K562 (cell line): Measurements from ENCODE around the gene HEG1. TPM values are rescaled to one million over a fixed set of nuclear protein-coding genes. Genes with fewer than 3 reads are reported as not detected.

Source experiments
- ATAC-seq: fragments of 200-7000 bp; cut with Tn5 transposase; 3 replicates; pipeline ENCODE4 v1.9.1; 2020; ENCODE audit warnings: moderate library complexity
- BruUV-seq: library from RNA; stranded (reverse); fragments of 400-500 nt; replicated peaks from 2 replicates; lab custom pipeline; 2021; lab: Mats Ljungman, UMichigan
- CTCF ChIA-PET: fragments of 300-600 bp; formaldehyde crosslinking; extraction: SDS; loops from one replicate; lab custom pipeline; 2021; ENCODE audit warnings: low intra/inter-chr PET ratio; lab: Yijun Ruan, JAX
- POLR2A ChIA-PET: fragments of 300-600, 350-650 bp; sonication (Branson Sonifier 250); formaldehyde crosslinking; extraction: SDS; loops from one replicate; lab custom pipeline; 2021; ENCODE audit warnings: antibody characterized with exemption, inconsistent platforms; lab: Yijun Ruan, JAX
- DNase-seq, 4 experiments: peaks; one replicate each; pipeline versions ENCODE4 v3.0.0 to v3.0.0-alpha.2; 2011 to 2018; ENCODE audit warnings: low spot score in 3 of 4, mixed read lengths in 3 of 4; ENCODE audit errors: extremely low read depth in 1 of 4
- FAIRE-seq: peaks from 2 replicates; lab custom pipeline; 2011; peaks lifted over from hg19 to GRCh38; lab: Jason Lieb, UNC
- H2AFZ ChIP-seq: 2 replicates; pipeline ENCODE4 v1.6.0; 2011; ENCODE audit warnings: low read depth, low read length, control low read depth, inconsistent platforms
- H3K27ac ChIP-seq: fragments of 200-600 bp; 3 replicates; pipeline ENCODE4 v1.8.0; 2011; ENCODE audit warnings: low read depth, mild to moderate bottlenecking, control low read depth, inconsistent platforms, low read length, moderate library complexity, mixed read lengths; ENCODE audit errors: extremely low read depth
- H3K27me3 ChIP-seq, 2 experiments: fragments of 300-600 bp in 1 of 2; 2 replicates in 1 of 2; 3 replicates in 1 of 2; pipeline versions ENCODE4 v1.6.0 to v1.8.0; 2011; ENCODE audit warnings: inconsistent platforms in 2 of 2, low read length in 2 of 2, mild to moderate bottlenecking in 1 of 2, mixed read lengths in 1 of 2, moderate library complexity in 1 of 2; ENCODE audit not compliant: control insufficient read depth in 2 of 2, insufficient read depth in 2 of 2
- H3K36me3 ChIP-seq: fragments of 300-600 bp; 3 replicates; pipeline ENCODE4 v1.8.0; 2011; ENCODE audit warnings: mild to moderate bottlenecking, low read length, inconsistent platforms; ENCODE audit not compliant: control insufficient read depth, insufficient read depth
- H3K4me1 ChIP-seq, 2 experiments: fragments of 200-600 bp in 1 of 2; replicated peaks in 1 of 2; 2 replicates in 1 of 2; 3 replicates in 1 of 2; pipeline versions ENCODE4 v1.5.1 to v1.8.0; 2011; ENCODE audit warnings: inconsistent platforms in 2 of 2, low read length in 2 of 2, mild to moderate bottlenecking in 1 of 2, mixed read lengths in 1 of 2, moderate library complexity in 1 of 2; ENCODE audit not compliant: control insufficient read depth in 2 of 2, insufficient read depth in 2 of 2
- H3K4me2 ChIP-seq: 2 replicates; pipeline ENCODE4 v1.6.1; 2011; ENCODE audit warnings: low read length, control low read depth, inconsistent platforms, mixed read lengths; ENCODE audit not compliant: insufficient read depth
- H3K4me3 ChIP-seq: fragments of 200-600 bp; sonication (generic), shearing (Covaris generic); 2 replicates; pipeline ENCODE4 v1.5.1; 2016; ENCODE audit warnings: control low read depth, inconsistent platforms
- H3K79me2 ChIP-seq: fragments of 200-600 bp; 3 replicates; pipeline ENCODE4 v1.8.0; 2011; ENCODE audit warnings: low read length, inconsistent platforms; ENCODE audit not compliant: control insufficient read depth, insufficient read depth
- H3K9ac ChIP-seq, 2 experiments: 2 replicates each; pipeline versions ENCODE4 v1.6.0 to v1.6.1; 2011; ENCODE audit warnings: low read depth in 2 of 2, low read length in 2 of 2, control low read depth in 1 of 2, inconsistent platforms in 1 of 2, mild to moderate bottlenecking in 1 of 2, mixed read lengths in 1 of 2; ENCODE audit not compliant: insufficient read depth in 1 of 2
- H3K9me1 ChIP-seq: one replicate; pipeline ENCODE4 v1.6.0; 2011; ENCODE audit warnings: inconsistent platforms, mild to moderate bottlenecking, low read length, moderate library complexity; ENCODE audit not compliant: control insufficient read depth, insufficient read depth
- H3K9me3 ChIP-seq: replicated peaks from 2 replicates; pipeline ENCODE4 v1.5.1; 2011; ENCODE audit warnings: low read depth, low read length, inconsistent platforms; ENCODE audit not compliant: control insufficient read depth, insufficient read depth
- H4K20me1 ChIP-seq: replicated peaks from 2 replicates; pipeline ENCODE4 v1.6.1; 2011; ENCODE audit warnings: low read length, inconsistent platforms, mixed read lengths; ENCODE audit not compliant: control insufficient read depth, insufficient read depth
- ADNP ChIP-seq: fragments of 200-800 bp; sonication (Bioruptor generic); IDR thresholded peaks from 2 replicates; pipeline ENCODE4 v1.6.1; 2016; ENCODE audit warnings: missing genetic modification characterization, missing compliant biosample characterization
- BDP1 ChIP-seq: IDR thresholded peaks from 3 replicates; pipeline ENCODE4 v1.6.1; 2011; ENCODE audit not compliant: insufficient read length, insufficient read depth
- CREB3 ChIP-seq: fragments of 450-650 bp; conservative IDR thresholded peaks from 2 replicates; pipeline ENCODE4 v1.6.1; 2016; ENCODE audit warnings: missing genetic modification characterization, low read depth, mild to moderate bottlenecking, missing compliant biosample characterization, moderate library complexity
- FOXM1 ChIP-seq, 2 experiments: fragments of 450-650 bp in 1 of 2; sonication (generic) in 1 of 2; formaldehyde crosslinking in 1 of 2; IDR thresholded peaks; 2 replicates each; pipeline versions ENCODE4 v1.6.1 to v1.9.0; 2017 to 2022; ENCODE audit warnings: low read depth in 2 of 2, mild to moderate bottlenecking in 2 of 2, missing genetic modification reagents in 1 of 2, moderate library complexity in 1 of 2
- NR1H2 ChIP-seq: sonication (generic); formaldehyde crosslinking; IDR thresholded peaks from 2 replicates; pipeline ENCODE4 v1.4.0; 2020; ENCODE audit warnings: mild to moderate bottlenecking, missing genetic modification reagents
- PTBP1 ChIP-seq: fragments of 200-400 bp; formaldehyde crosslinking; IDR thresholded peaks from 2 replicates; pipeline ENCODE4 v1.6.1; 2017; ENCODE audit warnings: low read depth, low read length
- TGIF2 ChIP-seq: sonication (generic); formaldehyde crosslinking; IDR thresholded peaks from 2 replicates; pipeline ENCODE4 v1.8.1; 2022; ENCODE audit warnings: mild to moderate bottlenecking, missing genetic modification reagents, moderate library complexity
- ZSCAN29 ChIP-seq: fragments of 450-650 bp; IDR thresholded peaks from 2 replicates; pipeline ENCODE4 v1.6.1; 2017
- WGBS: fragments of 100-300 bp; shearing (Covaris generic); methylation state at CpG from one replicate; pipeline ENCODE4 v1.1.6; 2016; ENCODE audit warnings: low coverage, mixed read lengths; ENCODE audit not compliant: insufficient coverage; ENCODE audit errors: missing lambda C conversion rate; 5-methylcytosine and 5-hydroxymethylcytosine counted together
- in situ Hi-C: fragments of 300-500 bp; cut with MboI; formaldehyde crosslinking; loops from 4 replicates; pipeline ENCODE4 v1.15.0; 2018; ENCODE audit warnings: inconsistent platforms, mixed read lengths
- intact Hi-C: fragments of 100-400 bp; cut with micrococcal nuclease; formaldehyde crosslinking; loops from 2 replicates; pipeline ENCODE4 v1.14.2; 2022
- polyA plus RNA-seq, 8 experiments: library from polyadenylated mRNA; depleted of rRNA in 4 of 8; stranded (reverse) in 5 of 8; unstranded in 3 of 8; fragments of >200 nt; fragmentation: Nextera tagmentation in 2 of 8; fragmentation: Illumina TruSeq in 1 of 8; extraction: Ambion mirVana in 2 of 8; extraction: Trizol in 1 of 8; gene quantifications; 2 replicates each; pipeline versions ENCODE4 v1.2.1 to v1.2.3, GENCODE V29; 2011 to 2014; ENCODE audit warnings: inconsistent platforms in 1 of 8, missing spikeins in 1 of 8
- total RNA-seq, 7 experiments: library from RNA; depleted of rRNA in 6 of 7; stranded (reverse); fragments of >200 nt in 6 of 7; fragmentation: Illumina TruSeq in 2 of 7; extraction: Trizol in 2 of 7; gene quantifications; 2 replicates each; pipeline versions ENCODE4 v1.2.1 to v1.2.3, GENCODE V29; 2011 to 2021; ENCODE audit warnings: low replicate concordance in 1 of 7
- TF ChIP-seq, protein P1 (sequence below): fragments of 450-650 bp; IDR thresholded peaks from 2 replicates; pipeline ENCODE4 v1.6.1; 2016; ENCODE audit warnings: low read depth

Gene HEG1
- total and polyA plus RNA-seq, 9 of the 15 experiments (the other 6 are each of a cell fraction or from before 2014, with no cell fraction given): 0.24 TPM; not detected in 8

DNA sequence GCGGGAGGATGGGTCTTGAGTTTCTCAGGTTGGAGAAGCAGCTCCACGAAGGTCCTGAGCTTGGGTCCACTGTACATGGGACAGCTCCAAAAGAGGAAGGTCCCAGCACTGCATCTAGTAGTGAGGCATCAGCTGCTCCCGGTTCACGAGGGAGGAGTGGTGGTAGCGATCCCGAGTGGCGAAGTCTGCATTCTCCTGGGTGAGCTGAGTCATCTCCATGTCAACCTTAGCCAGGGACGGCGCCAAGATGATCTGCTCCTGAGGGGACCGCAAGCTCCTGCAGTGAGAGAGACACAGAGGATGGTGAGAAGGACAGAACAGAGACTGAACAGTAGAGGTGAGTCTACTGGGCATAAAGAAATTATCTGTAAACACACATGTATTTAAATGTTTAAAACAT, 28.0 kb upstream of the HEG1 start:
- H3K9ac ChIP-seq: no peak overlapping the region
- no peaks in the 10 kb centered on the region for H4K20me1 ChIP-seq
- no peak overlapping the region for H3K27ac ChIP-seq
- no TSS peak for BruUV-seq
- no peaks in the 10 kb centered on the region for H3K9me3 ChIP-seq
- H3K36me3 ChIP-seq: no peaks in the 10 kb centered on the region
- in situ Hi-C loops (no loop called here), intact Hi-C loops (no loop called here)
- FAIRE-seq: no peak
- CTCF ChIA-PET: no interaction called here
- H3K79me2 ChIP-seq: no peaks in the 10 kb centered on the region
- H3K4me2 ChIP-seq: no peak overlapping the region
- ATAC-seq: no peak
- POLR2A ChIA-PET: no interaction called here
- H3K9me1 ChIP-seq: no peaks in the 10 kb centered on the region
- DNase-seq: no peak
- peaks cover 0 to 8% of the 10 kb centered on the region in 2 experiments; a peak in 2 of 5 replicates for H3K27me3 ChIP-seq
- H3K4me1 ChIP-seq: no peaks in the 10 kb centered on the region
- H3K4me3 ChIP-seq: no peak overlapping the region
- no peak overlapping the region for H2AFZ ChIP-seq
- 1% methylated on average over 9 of the region's 10 CpGs for WGBS
- TF ChIP-seq FOXM1 (IDR thresholded peaks at IDR 0.05; ENCODE audit: low read depth) (no peak), FOXM1 (CRISPR knock-in tag; IDR thresholded peaks at IDR 0.05; ENCODE audit: low read depth) (no peak), PTBP1 (no peak), ADNP (tag) (no peak), ZSCAN29 (no peak), TGIF2 (no peak), BDP1 (no peak), NR1H2 (no peak), CREB3 (no peak)
- TF ChIP-seq, protein P1, sequence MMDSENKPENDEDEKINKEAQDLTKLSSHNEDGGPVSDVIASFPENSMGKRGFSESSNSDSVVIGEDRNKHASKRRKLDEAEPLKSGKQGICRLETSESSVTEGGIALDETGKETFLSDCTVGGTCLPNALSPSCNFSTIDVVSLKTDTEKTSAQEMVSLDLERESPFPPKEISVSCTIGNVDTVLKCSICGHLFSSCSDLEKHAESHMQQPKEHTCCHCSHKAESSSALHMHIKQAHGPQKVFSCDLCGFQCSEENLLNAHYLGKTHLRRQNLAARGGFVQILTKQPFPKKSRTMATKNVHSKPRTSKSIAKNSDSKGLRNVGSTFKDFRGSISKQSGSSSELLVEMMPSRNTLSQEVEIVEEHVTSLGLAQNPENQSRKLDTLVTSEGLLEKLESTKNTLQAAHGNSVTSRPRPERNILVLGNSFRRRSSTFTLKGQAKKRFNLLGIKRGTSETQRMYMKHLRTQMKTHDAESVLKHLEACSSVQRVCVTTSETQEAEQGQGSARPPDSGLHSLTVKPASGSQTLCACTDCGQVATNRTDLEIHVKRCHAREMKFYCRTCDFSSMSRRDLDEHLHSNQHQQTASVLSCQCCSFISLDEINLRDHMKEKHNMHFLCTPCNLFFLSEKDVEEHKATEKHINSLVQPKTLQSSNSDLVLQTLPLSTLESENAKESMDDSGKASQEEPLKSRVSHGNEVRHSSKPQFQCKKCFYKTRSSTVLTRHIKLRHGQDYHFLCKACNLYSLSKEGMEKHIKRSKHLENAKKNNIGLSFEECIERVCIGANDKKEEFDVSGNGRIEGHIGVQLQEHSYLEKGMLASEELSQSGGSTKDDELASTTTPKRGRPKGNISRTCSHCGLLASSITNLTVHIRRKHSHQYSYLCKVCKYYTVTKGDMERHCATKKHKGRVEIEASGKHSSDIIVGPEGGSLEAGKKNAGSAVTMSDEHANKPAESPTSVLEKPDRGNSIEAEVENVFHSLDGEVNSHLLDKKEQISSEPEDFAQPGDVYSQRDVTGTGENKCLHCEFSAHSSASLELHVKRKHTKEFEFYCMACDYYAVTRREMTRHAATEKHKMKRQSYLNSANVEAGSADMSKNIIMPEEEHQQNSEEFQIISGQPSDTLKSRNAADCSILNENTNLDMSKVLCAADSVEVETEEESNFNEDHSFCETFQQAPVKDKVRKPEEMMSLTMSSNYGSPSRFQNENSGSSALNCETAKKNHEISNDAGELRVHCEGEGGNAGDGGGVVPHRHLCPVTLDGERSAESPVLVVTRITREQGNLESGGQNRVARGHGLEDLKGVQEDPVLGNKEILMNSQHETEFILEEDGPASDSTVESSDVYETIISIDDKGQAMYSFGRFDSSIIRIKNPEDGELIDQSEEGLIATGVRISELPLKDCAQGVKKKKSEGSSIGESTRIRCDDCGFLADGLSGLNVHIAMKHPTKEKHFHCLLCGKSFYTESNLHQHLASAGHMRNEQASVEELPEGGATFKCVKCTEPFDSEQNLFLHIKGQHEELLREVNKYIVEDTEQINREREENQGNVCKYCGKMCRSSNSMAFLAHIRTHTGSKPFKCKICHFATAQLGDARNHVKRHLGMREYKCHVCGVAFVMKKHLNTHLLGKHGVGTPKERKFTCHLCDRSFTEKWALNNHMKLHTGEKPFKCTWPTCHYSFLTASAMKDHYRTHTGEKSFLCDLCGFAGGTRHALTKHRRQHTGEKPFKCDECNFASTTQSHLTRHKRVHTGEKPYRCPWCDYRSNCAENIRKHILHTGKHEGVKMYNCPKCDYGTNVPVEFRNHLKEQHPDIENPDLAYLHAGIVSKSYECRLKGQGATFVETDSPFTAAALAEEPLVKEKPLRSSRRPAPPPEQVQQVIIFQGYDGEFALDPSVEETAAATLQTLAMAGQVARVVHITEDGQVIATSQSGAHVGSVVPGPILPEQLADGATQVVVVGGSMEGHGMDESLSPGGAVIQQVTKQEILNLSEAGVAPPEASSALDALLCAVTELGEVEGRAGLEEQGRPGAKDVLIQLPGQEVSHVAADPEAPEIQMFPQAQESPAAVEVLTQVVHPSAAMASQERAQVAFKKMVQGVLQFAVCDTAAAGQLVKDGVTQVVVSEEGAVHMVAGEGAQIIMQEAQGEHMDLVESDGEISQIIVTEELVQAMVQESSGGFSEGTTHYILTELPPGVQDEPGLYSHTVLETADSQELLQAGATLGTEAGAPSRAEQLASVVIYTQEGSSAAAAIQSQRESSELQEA: no peak
- TF ChIP-seq, all 486 proteins: peak for 0
